KMS-11 (cell line): ENCODE measurements around the gene UNC13A.

Source experiments
- H2AFZ ChIP-seq: fragments of 200-600 bp; sonication (generic); 2 replicates; pipeline ENCODE4 v1.6.1; 2016; ENCODE audit warnings: antibody characterized with exemption, mixed run types, low read depth
- H3K27ac ChIP-seq: fragments of 200-600 bp; sonication (generic); 2 replicates; pipeline ENCODE4 v1.6.1; 2016; ENCODE audit warnings: mild to moderate bottlenecking, mixed run types
- H3K27me3 ChIP-seq: fragments of 200-600 bp; sonication (generic); 2 replicates; pipeline ENCODE4 v1.6.1; 2017; ENCODE audit warnings: mild to moderate bottlenecking, low read depth, mixed run types, moderate library complexity; ENCODE audit not compliant: insufficient read depth
- H3K36me3 ChIP-seq: fragments of 200-600 bp; sonication (generic); 2 replicates; pipeline ENCODE4 v1.6.1; 2017; ENCODE audit warnings: mild to moderate bottlenecking, mixed run types; ENCODE audit not compliant: insufficient read depth
- H3K4me1 ChIP-seq: fragments of 200-600 bp; sonication (generic); 2 replicates; pipeline ENCODE4 v1.6.1; 2016; ENCODE audit warnings: mild to moderate bottlenecking, low read depth, mixed run types; ENCODE audit not compliant: poor library complexity, severe bottlenecking
- H3K4me2 ChIP-seq: fragments of 200-600 bp; sonication (generic); 2 replicates; pipeline ENCODE4 v1.7.0; 2016; ENCODE audit warnings: mild to moderate bottlenecking, mixed run types
- H3K4me3 ChIP-seq: fragments of 200-600 bp; sonication (generic); IDR thresholded peaks from 2 replicates; pipeline ENCODE4 v1.6.1; 2017; ENCODE audit warnings: low read depth, low read length, mixed read lengths; ENCODE audit not compliant: insufficient read depth
- H3K79me2 ChIP-seq: fragments of 200-600 bp; sonication (generic); 2 replicates; pipeline ENCODE4 v1.6.1; 2016; ENCODE audit warnings: low read depth, mixed run types; ENCODE audit not compliant: insufficient read depth
- H3K9ac ChIP-seq: fragments of 200-600 bp; sonication (generic); 2 replicates; pipeline ENCODE4 v1.6.1; 2016; ENCODE audit warnings: mild to moderate bottlenecking, mixed run types
- H4K20me1 ChIP-seq: fragments of 200-600 bp; sonication (generic); 2 replicates; pipeline ENCODE4 v1.6.1; 2016; ENCODE audit warnings: mild to moderate bottlenecking, mixed run types; ENCODE audit not compliant: insufficient read depth
- CTCF ChIP-seq: fragments of 200-600 bp; sonication (generic); conservative IDR thresholded peaks from 2 replicates; pipeline ENCODE4 v1.6.1; 2017; ENCODE audit warnings: low read depth, mild to moderate bottlenecking, antibody characterized with exemption, low read length, moderate library complexity, mixed read lengths

Gene UNC13A

DNA sequence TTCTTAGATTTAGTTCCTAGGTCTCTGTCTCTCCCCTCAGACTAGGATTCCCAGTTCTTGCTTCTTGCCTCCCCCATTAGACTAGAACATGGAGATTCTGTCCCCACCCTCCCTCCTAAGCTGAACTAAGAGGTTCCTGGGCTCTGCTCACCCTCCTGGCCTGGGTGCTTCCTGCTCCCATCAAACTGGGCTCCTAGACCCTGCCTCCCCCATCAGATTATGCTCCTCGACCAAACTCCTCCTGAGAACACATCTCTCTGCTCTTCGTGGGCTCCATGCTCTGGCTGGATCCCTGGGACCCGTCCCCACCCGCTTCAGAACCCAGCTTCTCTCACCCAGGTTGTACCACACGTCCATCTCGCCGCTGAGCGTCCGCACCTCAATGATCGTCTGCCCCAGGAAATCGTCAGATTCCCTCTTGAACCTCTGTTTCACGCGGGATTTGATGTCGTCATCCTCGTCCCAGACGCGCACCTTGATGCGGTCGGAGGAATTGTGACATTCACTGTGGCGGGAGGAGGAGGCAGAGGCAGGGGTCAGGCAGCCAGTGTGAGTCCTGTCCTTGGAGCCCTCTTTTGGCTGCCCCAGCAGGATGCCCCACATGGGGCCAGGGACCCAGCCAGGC, 42.7 kb downstream of the UNC13A start:
- no peak for TF ChIP-seq CTCF
- H3K36me3 ChIP-seq = no peaks in the 10 kb centered on the region
- no peak overlapping the region for H3K9ac ChIP-seq
- H3K4me3 ChIP-seq = no peak overlapping the region
- H3K79me2 ChIP-seq = no peaks in the 10 kb centered on the region
- H4K20me1 ChIP-seq = no peaks in the 10 kb centered on the region
- no peak overlapping the region for H3K27ac ChIP-seq
- H2AFZ ChIP-seq = no peak overlapping the region
- H3K27me3 ChIP-seq = peaks cover 76% of the 10 kb centered on the region
- H3K4me2 ChIP-seq = no peak overlapping the region
- H3K4me1 ChIP-seq = no peaks in the 10 kb centered on the region

- no peak overlapping the region for H3K9ac ChIP-seq
- H3K4me1 ChIP-seq = no peaks in the 10 kb centered on the region
- TF ChIP-seq CTCF = no peak
- H4K20me1 ChIP-seq = no peaks in the 10 kb centered on the region
- H3K79me2 ChIP-seq = no peaks in the 10 kb centered on the region
- H3K4me3 ChIP-seq = no peak overlapping the region
- no peak overlapping the region for H3K4me2 ChIP-seq
- peaks cover 82% of the 10 kb centered on the region for H3K27me3 ChIP-seq
- H3K27ac ChIP-seq = no peak overlapping the region
- H2AFZ ChIP-seq = no peak overlapping the region
- H3K36me3 ChIP-seq = no peaks in the 10 kb centered on the region
These were observed 45.5 kb downstream of the UNC13A start for GRCh38 chr19:17642656-17643055.

- peaks cover 81% of the 10 kb centered on the region for H3K27me3 ChIP-seq
- no peaks in the 10 kb centered on the region for H3K79me2 ChIP-seq
- H3K36me3 ChIP-seq = no peaks in the 10 kb centered on the region
- TF ChIP-seq CTCF = no peak
- H3K4me2 ChIP-seq = no peak overlapping the region
- H3K4me1 ChIP-seq = no peaks in the 10 kb centered on the region
- no peak overlapping the region for H3K9ac ChIP-seq
- no peak overlapping the region for H3K4me3 ChIP-seq
- H3K27ac ChIP-seq = no peak overlapping the region
- no peaks in the 10 kb centered on the region for H4K20me1 ChIP-seq
- H2AFZ ChIP-seq = no peak overlapping the region
These were observed 46.3 kb downstream of the UNC13A start for GRCh38 chr19:17641846-17642245.

DNA sequence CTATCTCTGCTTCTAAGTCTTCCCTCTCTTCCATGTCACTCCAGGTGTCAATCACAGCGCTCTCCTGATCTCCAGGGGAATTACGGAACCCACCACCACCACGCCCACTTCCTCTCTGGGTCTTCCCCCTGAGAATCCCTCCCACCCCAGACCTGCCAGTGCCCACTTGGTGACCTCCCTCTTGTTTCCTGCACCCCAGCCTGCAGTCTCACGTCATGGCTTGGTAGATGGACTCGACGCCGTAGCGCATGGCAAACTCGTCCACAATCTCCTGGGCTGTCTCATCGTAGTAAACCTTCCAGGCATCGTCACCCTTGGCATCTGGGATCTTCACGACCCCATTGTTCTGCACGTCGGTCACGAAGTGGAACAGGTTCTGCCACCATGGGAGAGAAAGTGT, 47.0 kb downstream of the UNC13A start:
- Histone ChIP-seq H4K20me1 (no peaks in the 10 kb centered on the region), H3K27ac (no peak overlapping the region), H3K9ac (no peak overlapping the region), H2AFZ (no peak overlapping the region), H3K27me3 (peaks cover 87% of the 10 kb centered on the region), H3K4me3 (no peak overlapping the region), H3K4me1 (no peaks in the 10 kb centered on the region), H3K79me2 (no peaks in the 10 kb centered on the region), H3K36me3 (no peaks in the 10 kb centered on the region), H3K4me2 (no peak overlapping the region)
- no peak for TF ChIP-seq CTCF
